ENCODE results near the gene RAB23. TPM values are rescaled to one million over a fixed set of nuclear protein-coding genes. Genes with fewer than 3 reads are reported as not detected.

RAB23 gene
- total RNA-seq, 1 experiment from 2014 or later, result 12.8 TPM

- DNase-seq (ENCODE audit: low read depth), result no peak
Measured at GRCh38 chr6:57183336-57183735, 38.8 kb downstream of the RAB23 start.

- no peak for DNase-seq (ENCODE audit: low read depth)
Measured at GRCh38 chr6:57182017-57182432, 40.1 kb downstream of the RAB23 start.

- DNase-seq (ENCODE audit: low read depth), result no peak
Measured at GRCh38 chr6:57180596-57180995, 41.5 kb downstream of the RAB23 start.

GRCh38 chr6:57177545-57178265 lies 44.4 kb downstream of the RAB23 start:
- no peak for DNase-seq (ENCODE audit: low read depth)

- DNase-seq (ENCODE audit: low read depth), result no peak
Measured at GRCh38 chr6:57174511-57174907, 47.6 kb downstream of the RAB23 start.

DNA sequence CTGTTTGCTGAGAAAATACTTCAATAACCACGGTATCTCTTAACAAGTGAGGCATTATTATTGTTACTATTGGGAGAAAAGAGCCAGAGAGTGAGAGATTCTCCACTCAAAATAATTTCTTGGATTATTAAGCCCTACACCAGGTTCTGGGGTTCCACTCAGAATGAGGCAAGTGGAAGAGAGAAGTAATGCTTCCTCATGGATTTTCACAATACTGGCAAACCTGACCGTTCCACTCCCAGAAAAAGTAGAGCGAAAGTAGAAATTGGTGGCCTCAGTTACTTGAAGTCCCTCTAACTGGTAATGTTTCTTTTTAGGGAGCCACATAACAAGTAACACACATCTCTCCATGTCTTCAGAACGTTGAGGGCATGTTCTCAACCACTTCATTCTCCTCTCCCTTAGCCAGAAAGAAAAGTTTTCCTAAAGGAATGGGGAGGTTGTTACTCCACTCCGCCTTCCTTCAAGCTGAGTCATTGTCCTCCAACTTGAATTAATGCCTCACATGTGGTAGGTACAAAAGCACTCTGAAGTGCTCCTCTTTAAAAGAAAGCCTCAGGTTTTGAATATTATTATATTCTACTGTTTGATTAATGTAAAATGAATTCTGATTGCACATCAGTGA lies 48.1 kb downstream of the RAB23 start:
- peak; percentile 78 for DNase-seq (ENCODE audit: low read depth)

- DNase-seq (ENCODE audit: low read depth), result peak; percentile 39
Measured at GRCh38 chr6:57173056-57173885, 48.8 kb downstream of the RAB23 start.

DNA sequence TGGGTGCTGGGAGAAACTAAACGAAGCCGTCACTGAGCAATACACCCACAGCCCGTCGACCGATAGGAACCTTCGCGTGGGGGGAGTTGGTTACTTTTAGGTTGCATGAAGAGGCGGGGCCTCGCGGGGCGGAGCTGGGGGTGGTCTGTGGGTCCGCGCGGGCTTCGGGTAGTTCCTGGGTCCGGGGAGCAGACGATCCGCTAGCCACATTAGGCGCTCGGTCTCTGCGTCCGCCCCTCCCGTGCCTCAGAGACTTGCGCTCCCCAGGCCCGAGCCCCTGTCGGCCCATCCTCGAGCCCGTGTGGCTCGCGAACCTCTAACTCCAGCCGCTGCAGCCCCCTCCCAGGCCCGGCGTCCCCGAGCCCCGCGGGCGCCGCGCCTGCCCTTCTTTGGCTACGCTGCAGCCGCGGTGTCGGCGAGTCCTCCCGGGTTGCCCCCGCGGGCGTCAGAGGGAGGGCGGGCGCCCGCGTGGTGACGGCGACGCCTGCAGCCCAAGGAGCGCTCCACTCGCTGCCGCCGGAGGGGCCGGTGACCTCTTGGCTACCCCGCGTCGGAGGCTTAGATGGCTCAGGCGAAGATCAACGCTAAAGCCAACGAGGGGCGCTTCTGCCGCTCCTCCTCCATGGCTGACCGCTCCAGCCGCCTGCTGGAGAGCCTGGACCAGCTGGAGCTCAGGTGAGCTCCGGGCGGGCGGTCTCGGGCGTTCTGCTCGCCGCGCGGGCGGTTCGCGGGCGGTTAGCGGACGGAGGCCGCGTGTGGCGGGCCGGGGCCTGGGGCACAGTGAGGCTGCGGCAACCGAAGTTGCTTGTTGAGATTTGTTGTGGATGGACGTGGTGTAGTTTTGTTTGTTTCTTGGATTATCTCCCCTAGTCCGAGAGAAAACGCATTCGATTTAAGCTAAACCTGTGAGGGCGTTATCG lies 49.7 kb downstream of the RAB23 start, which contains the start of gene BAG2:
BAG2 (plus strand) TSS at position 191 of the 920 bp plus-strand sequence; CDS start at position 563, 372 bp downstream.
- DNase-seq (ENCODE audit: low read depth), result peak; percentile 86

DNA sequence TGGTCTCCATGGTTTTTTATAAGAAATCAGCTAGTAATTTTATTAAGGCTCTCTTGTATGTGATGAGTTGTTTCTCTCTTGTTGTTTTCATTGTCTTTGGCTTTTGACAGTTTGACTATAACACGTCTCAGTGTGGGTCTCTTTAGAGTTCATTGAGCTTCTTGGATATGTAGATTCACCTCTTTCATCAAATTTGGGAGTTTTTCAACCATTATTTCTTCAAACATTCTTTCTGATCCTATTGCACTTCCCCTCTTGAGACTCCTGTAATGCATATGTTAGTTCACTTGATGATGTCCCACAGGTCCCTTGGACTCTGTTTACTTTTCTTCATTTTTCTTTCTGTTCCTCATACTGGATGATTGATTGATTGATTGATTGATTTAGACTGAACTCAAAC lies 57.0 kb downstream of the RAB23 start:
- no peak for DNase-seq (ENCODE audit: low read depth)

DNA sequence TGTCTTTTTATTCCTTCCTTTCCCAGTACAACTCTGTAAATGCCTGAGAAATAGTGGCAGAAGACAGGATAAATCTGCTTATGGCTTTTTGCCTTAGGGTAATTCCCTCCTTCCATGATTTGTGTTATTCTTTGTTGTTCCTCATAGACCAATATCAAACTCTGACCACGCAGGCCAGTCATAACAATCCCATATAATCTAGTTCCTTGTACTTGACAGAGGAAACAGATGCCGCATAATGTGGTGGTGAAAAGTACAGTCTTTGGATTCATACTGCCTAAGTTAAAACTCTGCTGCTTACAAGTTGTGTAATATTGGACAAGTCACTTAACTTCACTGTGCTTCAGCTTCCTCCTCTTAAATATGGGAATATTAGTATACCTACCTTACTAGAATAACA lies 58.2 kb downstream of the RAB23 start:
- DNase-seq (ENCODE audit: low read depth), result no peak

DNA sequence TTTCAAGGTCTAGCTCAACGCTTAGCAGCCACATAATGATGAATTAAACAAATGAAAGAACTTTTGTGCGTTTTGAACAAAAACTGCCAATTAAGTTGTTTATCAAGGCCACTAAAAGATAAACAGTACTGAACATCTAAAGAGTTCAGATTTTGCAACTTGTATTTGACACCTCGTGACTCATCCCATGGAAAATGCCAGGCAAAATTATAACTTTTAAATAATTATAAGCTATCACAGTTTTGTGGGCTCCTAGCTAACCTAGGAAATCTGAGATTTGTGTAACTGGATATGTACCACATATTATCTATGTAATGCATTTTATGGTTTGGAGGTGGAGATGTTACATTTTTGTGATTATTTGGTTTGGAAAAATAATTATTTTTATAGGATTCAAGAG lies 59.6 kb downstream of the RAB23 start:
- DNase-seq (ENCODE audit: low read depth), result no peak

GRCh38 chr6:57162028-57162427 lies 60.1 kb downstream of the RAB23 start:
- no peak for DNase-seq (ENCODE audit: low read depth)

DNA sequence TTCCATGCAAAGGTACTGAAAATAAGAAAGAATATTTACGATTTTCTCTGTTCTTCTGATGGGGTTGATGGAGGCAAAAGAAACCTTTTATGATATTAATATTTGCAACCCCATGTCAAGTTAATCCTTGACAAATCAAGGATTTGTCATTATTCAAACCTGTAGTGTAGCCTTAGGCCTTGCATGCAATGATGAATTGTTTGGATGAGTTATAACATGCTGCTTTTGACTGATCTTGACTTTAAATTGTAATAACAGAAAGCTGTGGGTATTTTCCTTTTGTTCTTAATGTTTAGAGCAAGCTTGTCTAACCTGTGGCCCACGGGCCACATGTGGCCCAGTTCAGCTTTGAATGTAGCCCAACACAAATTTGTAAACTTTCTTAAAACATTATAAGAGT lies 63.0 kb downstream of the RAB23 start:
- DNase-seq (ENCODE audit: low read depth), result no peak

DNA sequence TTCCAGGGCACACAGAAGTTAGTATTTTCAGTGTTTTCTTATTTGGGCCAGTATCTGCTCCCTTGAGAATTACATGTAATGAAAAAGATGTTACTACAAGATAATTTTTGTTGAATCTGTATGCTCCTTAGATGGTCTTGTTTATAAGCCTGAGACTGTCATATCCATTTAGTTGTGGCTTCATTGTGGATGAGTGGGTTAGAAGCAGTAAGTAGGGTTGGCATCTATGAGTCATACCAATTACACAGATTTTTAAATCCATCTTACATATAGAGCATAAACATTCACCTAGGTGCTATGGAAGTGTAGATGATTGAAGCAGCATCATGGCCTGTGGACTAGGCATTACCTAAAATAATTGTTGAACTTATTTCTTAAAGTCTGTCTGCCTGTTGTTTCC lies 63.4 kb downstream of the RAB23 start:
- DNase-seq (ENCODE audit: low read depth), result peak; percentile 50

- DNase-seq (ENCODE audit: low read depth), result no peak
Measured at GRCh38 chr6:57147955-57148858, 73.9 kb downstream of the RAB23 start.

- no peak for DNase-seq (ENCODE audit: low read depth)
Measured at GRCh38 chr6:57147401-57147800, 74.7 kb downstream of the RAB23 start.

- no peak for DNase-seq (ENCODE audit: low read depth)
Measured at GRCh38 chr6:57143690-57144089, 78.4 kb downstream of the RAB23 start.

GRCh38 chr6:57142178-57142525 lies 80.0 kb downstream of the RAB23 start:
- no peak for DNase-seq (ENCODE audit: low read depth)

- no peak for DNase-seq (ENCODE audit: low read depth)
Measured at GRCh38 chr6:57141451-57142177, 80.5 kb downstream of the RAB23 start.
